Spinal cord (tissue), 10 donors: Measurements from ENCODE around the gene MDFIC2. TPM values are rescaled to one million over a fixed set of nuclear protein-coding genes. Genes with fewer than 3 reads are reported as not detected.
"Not testable (repeated sequence)": the region's sequence is repeated elsewhere in the genome, so short reads cannot be mapped to it uniquely, and the experiment has no call there.

Source experiments
- DNase-seq, 6 donors: peaks; one replicate each; pipeline versions ENCODE4 v3.0.0 to v3.0.0-alpha.2; 2013 to 2015; ENCODE audit warnings: low spot score in 6 of 6, low read depth in 4 of 6
- H3K27ac ChIP-seq: one replicate; pipeline ENCODE4 v1.5.1; 2013; ENCODE audit warnings: low read depth, low read length, control low read depth
- H3K27me3 ChIP-seq: one replicate; pipeline ENCODE4 v1.6.1; 2013; ENCODE audit warnings: low read length; ENCODE audit not compliant: control insufficient read depth, insufficient read depth
- H3K36me3 ChIP-seq: one replicate; pipeline ENCODE4 v1.6.1; 2013; ENCODE audit warnings: low read length; ENCODE audit not compliant: control insufficient read depth, insufficient read depth
- H3K4me1 ChIP-seq: one replicate; pipeline ENCODE4 v1.6.1; 2013; ENCODE audit warnings: low read length; ENCODE audit not compliant: control insufficient read depth, insufficient read depth
- H3K4me3 ChIP-seq: one replicate; pipeline ENCODE4 v1.5.1; 2013; ENCODE audit warnings: low read depth, low read length, control low read depth
- H3K9me3 ChIP-seq: one replicate; pipeline ENCODE4 v1.6.1; 2013; ENCODE audit warnings: low read length; ENCODE audit not compliant: control insufficient read depth, insufficient read depth
- WGBS: methylation state at CpG from one replicate; pipeline ENCODE4 v1.1.5; 2013; ENCODE audit warnings: missing lambda C conversion rate; ENCODE audit not compliant: insufficient coverage; 5-methylcytosine and 5-hydroxymethylcytosine counted together
- polyA plus RNA-seq, 2 donors: library from polyadenylated mRNA; unstranded; fragments of 120-200 nt; gene quantifications; one replicate each; pipeline ENCODE4 v1.2.1, GENCODE V29; 2013; ENCODE audit not compliant: insufficient read length in 2 of 2
- total RNA-seq, 2 donors: library from RNA; depleted of rRNA in 1 of 2; stranded (reverse); fragments of 120-200 nt in 1 of 2; fragments of >200 nt in 1 of 2; gene quantifications; one replicate each; pipeline versions ENCODE4 v1.2.3 to v1.2.4, GENCODE V29; 2013 to 2014
- donor health status: healthy.

The MDFIC2 gene
- total and polyA plus RNA-seq, 4 donors = not detected

DNA sequence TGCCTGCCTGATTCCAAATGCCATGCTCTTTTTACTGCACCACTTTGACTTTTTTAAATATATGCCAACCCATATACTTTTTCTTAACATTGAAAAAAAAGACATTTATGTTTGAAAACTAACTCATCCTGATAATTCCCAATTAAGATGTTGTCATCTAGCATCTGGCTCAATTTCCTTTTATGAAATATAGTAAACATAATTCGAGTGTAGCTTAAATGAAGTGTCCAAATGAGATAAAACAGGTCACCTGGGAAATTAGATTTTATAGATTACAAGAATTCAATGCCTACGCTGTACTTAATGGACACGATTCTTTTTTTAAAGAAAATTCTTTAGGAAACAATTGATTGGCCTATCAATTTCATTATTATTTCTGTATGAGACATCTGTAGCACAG is 2.8 kb downstream of the MDFIC2 start:
- H3K27me3 ChIP-seq = no peaks in the 10 kb centered on the region
- no peaks in the 10 kb centered on the region for H3K9me3 ChIP-seq
- peak in 1 of 6 donors; percentile 42 for DNase-seq
- no CpG with 5 or more reads among the region's 3 CpGs for WGBS
- no peak overlapping the region for H3K27ac ChIP-seq
- H3K4me1 ChIP-seq = no peaks in the 10 kb centered on the region
- H3K4me3 ChIP-seq = no peak overlapping the region
- no peaks in the 10 kb centered on the region for H3K36me3 ChIP-seq

DNA sequence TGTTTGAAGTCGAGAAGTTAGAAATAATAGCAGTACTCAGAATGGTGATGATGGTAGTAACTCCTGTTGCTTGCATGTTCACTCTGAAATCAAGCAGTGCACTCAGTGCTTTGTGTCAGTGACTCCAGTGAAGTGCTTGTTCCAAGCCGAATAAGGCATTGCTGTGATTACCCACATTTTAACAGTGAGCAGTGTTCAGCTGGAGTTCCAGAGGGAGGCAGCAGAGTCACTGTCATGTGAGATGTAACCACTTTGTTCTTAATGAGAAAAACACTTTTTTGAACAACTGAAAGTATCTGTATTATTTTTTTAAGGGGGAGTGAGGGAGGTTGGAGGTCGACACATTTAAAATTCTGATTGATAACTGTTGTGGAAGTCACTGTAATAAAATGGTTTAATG is 3.7 kb downstream of the MDFIC2 start:
- no peaks in the 10 kb centered on the region for H3K9me3 ChIP-seq
- no peaks in the 10 kb centered on the region for H3K4me1 ChIP-seq
- H3K36me3 ChIP-seq = no peaks in the 10 kb centered on the region
- peak in 2 of 6 donors; percentile 26 to 60 for DNase-seq
- WGBS = 50% methylated on average over 2 of the region's 3 CpGs
- H3K4me3 ChIP-seq = no peak overlapping the region
- H3K27me3 ChIP-seq = no peaks in the 10 kb centered on the region
- no peak overlapping the region for H3K27ac ChIP-seq

DNA sequence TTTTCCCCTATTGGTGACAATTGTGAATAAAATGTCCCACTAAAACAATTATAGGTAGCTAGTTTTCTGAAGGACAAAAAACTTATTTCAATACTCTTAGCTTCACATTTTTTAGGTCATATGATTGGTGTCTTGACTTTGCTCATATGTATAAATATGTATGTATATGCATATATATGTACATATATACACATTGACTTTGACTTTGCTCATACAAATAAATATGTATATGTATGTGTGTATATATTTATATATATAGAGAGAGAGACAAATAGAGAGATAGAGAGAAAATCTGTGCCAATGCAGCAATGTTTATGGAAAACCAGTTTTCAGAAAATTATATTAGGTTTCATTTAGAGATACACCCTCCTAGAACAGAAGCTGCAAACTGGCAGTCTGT is 5.7 kb downstream of the MDFIC2 start:
- H3K4me1 ChIP-seq = no peaks in the 10 kb centered on the region

DNA sequence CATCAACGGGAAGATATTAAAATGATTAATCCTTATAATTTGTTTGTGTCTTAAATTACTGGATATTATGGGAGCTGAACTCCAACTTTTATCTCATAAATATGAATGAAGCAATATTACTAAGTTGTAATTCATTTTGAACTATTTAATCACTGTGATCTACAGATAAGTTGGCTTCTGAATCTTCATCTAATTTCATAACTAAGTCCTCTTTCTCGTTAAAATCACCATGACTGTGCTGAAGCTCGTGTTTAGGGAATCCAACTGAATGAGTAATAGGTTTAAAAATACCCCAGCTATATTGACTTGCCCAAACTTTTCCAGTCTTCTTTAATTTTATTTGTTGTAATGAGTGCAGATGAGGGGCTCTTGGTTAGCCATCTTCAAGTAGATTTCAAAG is 14.1 kb downstream of the MDFIC2 start:
- Histone ChIP-seq H3K36me3 (no peaks in the 10 kb centered on the region), H3K27ac (no peak overlapping the region), H3K4me1 (no peaks in the 10 kb centered on the region), H3K27me3 (no peaks in the 10 kb centered on the region), H3K9me3 (no peaks in the 10 kb centered on the region), H3K4me3 (no peak overlapping the region)
- no CpG with 5 or more reads among the region's 3 CpGs for WGBS
- DNase-seq = no peak

More for the DNA sequence above, 5.7 kb downstream of the MDFIC2 start:
- H3K4me3 ChIP-seq = no peak overlapping the region
- no peaks in the 10 kb centered on the region for H3K9me3 ChIP-seq
- H3K27ac ChIP-seq = no peak overlapping the region
- H3K36me3 ChIP-seq = no peaks in the 10 kb centered on the region
- H3K27me3 ChIP-seq = no peaks in the 10 kb centered on the region
- no peak for DNase-seq

DNA sequence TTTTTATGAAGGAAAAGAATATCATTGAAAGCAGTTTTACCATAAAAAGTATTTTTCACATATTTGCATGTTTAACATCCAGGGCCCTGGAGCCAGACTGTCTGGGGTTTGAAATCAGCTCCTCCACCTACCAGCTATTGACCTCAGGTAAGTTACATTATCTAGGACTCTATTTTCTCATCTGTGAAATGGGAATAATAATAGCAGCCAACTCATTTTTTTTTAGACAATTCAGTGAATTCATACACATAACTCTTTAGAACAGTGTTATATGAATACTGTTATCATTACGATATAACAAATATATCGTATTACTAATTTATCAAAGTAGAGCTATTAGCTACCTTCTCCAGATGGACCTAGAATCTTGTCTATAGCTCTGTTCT is 21.3 kb downstream of the MDFIC2 start:
- Histone ChIP-seq H3K4me1 (no peaks in the 10 kb centered on the region), H3K27ac (no peak overlapping the region), H3K36me3 (no peaks in the 10 kb centered on the region), H3K27me3 (no peaks in the 10 kb centered on the region), H3K9me3 (no peaks in the 10 kb centered on the region), H3K4me3 (no peak overlapping the region)
- no CpG with 5 or more reads among the region's 2 CpGs for WGBS
- DNase-seq = no peak

DNA sequence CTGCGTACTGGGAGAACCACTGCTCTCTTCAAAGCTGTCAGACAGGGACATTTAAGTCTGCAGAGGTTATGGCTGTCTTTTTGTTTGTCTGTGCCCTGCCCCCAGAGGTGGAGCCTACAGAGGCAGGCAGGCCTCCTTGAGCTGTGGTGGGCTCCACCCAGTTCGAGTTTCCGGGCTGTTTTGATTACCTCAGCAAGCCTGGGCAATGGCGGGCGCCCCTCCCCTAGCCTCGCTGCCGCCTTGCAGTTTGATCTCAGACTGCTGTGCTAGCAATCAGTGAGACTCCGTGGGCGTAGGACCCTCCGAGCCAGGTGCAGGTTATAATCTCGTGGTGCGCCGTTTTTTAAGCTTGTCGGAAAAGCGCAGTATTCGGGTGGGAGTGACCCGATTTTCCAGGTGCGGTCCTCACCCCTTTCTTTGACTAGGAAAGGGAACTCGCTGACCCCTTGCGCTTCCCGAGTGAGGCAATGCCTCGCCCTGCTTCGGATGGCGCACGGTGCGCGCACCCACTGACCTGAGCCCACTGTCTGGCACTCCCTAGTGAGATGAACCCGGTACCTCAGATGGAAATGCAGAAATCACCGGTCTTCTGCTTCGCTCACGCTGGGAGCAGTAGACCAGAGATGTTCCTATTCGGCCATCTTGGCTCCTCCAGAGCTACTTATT is 21.9 kb downstream of the MDFIC2 start:
- 90% methylated on average over 18 of the region's 32 CpGs for WGBS
- not testable (repeated sequence) for H3K36me3 ChIP-seq

DNA sequence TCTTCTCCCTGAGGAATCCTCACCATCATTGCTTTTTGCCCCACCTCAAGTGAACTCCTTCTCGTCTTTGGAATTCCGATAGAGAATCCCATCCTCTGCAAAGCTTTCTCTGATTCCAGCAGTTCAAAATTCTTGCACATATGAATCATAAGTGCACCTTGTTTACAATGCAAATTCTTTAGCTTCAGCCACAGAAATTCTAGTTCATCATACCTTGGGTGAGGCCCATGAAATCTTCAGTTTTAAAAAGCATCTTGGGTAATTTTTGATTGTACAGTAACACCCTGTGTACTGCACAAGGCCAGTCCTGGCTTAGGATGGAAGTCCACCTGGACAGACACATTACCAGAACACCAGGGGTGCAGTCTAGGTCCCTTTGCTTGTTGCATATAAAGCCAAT is 30.8 kb downstream of the MDFIC2 start:
- no peaks in the 10 kb centered on the region for H3K9me3 ChIP-seq
- no peak for DNase-seq
- H3K27ac ChIP-seq = no peak overlapping the region
- H3K4me3 ChIP-seq = no peak overlapping the region
- no peaks in the 10 kb centered on the region for H3K27me3 ChIP-seq
- H3K36me3 ChIP-seq = no peaks in the 10 kb centered on the region
- WGBS = 94% methylated on average over 2 of the region's 2 CpGs
- no peaks in the 10 kb centered on the region for H3K4me1 ChIP-seq

More for the DNA sequence above, 21.9 kb downstream of the MDFIC2 start:
- H3K9me3 ChIP-seq, H3K4me3 ChIP-seq, DNase-seq, H3K27ac ChIP-seq, H3K27me3 ChIP-seq, H3K4me1 ChIP-seq: not testable (repeated sequence)

DNA sequence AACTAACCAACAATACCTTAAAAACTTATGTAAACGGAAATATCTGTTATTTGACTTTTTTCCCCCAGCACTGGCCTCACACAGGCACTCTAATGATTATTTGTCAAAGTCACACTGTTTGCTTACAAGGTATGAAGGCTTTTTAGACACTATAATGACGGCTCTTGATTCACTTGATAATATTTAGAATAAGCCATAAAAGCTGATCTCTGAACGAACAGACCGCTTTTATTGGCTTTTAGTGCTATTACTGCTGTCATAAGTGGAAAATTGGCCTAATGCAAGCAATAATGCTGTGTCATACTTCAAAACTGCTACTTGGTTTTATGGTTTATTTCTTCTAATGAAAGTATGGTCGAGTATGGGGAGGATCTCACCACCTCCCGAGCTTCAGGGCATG is 35.1 kb downstream of the MDFIC2 start:
- Histone ChIP-seq H3K27ac (no peak overlapping the region), H3K4me1 (no peaks in the 10 kb centered on the region), H3K27me3 (no peaks in the 10 kb centered on the region), H3K4me3 (no peak overlapping the region), H3K9me3 (no peaks in the 10 kb centered on the region), H3K36me3 (no peaks in the 10 kb centered on the region)
- DNase-seq = peak in 1 of 6 donors; percentile 11
- WGBS = no CpG with 5 or more reads among the region's 6 CpGs

DNA sequence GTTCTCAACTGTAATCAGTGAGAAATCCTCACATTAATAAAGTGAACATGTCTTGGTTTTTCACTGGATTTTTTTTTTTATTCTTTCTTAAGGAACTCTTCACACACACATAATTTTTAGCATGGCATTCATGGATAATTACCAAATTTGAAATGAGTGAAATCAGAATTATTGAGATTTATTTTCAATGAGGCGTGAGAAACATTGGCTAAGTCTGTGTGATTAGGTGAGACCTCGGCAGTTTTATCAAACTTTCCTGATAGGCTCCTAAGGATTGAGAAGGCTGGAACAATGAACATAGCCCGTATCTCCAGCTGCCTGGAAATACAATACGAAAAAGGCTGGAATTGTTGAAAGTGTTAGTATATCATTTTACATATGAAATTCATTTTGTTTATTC is 35.5 kb downstream of the MDFIC2 start:
- Histone ChIP-seq H3K27ac (no peak overlapping the region), H3K4me3 (no peak overlapping the region), H3K36me3 (no peaks in the 10 kb centered on the region), H3K27me3 (no peaks in the 10 kb centered on the region), H3K9me3 (no peaks in the 10 kb centered on the region), H3K4me1 (no peaks in the 10 kb centered on the region)
- no peak for DNase-seq
- WGBS = 0% methylated on average over 1 of the region's 4 CpGs

DNA sequence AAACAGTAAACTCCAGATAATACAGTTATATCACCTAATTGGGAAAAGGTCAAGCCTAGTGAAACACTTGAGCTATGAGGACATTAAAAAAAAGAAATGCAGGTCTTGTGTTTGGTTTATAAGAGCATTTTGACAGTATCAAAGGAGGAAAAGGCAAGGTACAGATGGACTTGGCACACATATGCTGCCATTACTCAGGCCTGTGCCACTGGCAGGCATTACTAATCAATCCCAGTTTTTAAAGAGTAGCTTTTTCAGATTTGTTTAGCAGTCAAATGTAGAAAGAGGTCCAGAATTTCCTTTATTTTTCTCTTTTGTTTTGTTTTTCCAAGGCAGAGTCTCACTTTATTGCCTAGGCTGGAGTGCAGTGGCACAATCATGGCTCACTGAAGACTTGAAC is 38.9 kb downstream of the MDFIC2 start:
- no peak overlapping the region for H3K4me3 ChIP-seq
- no peak overlapping the region for H3K27ac ChIP-seq
- no peaks in the 10 kb centered on the region for H3K36me3 ChIP-seq
- H3K9me3 ChIP-seq = no peaks in the 10 kb centered on the region
- DNase-seq = peak in 2 of 6 donors; percentile 7 to 9
- no peaks in the 10 kb centered on the region for H3K27me3 ChIP-seq
- no peaks in the 10 kb centered on the region for H3K4me1 ChIP-seq
